Progenitor cell of endocrine pancreas (in vitro differentiated cells): ENCODE data around the gene LENEP. TPM values are rescaled to one million over a fixed set of nuclear protein-coding genes. Genes with fewer than 3 reads are reported as not detected.

Experiments used
- DNase-seq: peaks from one replicate; pipeline ENCODE4 v3.0.0; 2021; ENCODE audit warnings: low spot score; ENCODE audit not compliant: unreplicated experiment
- H3K27ac Mint-ChIP-seq: 2 replicates; pipeline ENCODE4 v1.8.0; 2021; ENCODE audit warnings: mild to moderate bottlenecking, moderate library complexity, mixed read lengths
- H3K27me3 Mint-ChIP-seq: 2 replicates; pipeline ENCODE4 v1.8.0; 2021; ENCODE audit warnings: mixed read lengths
- H3K36me3 Mint-ChIP-seq: 2 replicates; pipeline ENCODE4 v1.8.0; 2022; ENCODE audit warnings: mixed read lengths; ENCODE audit not compliant: insufficient read depth
- H3K4me1 Mint-ChIP-seq: 2 replicates; pipeline ENCODE4 v1.8.0; 2021; ENCODE audit warnings: low read depth, mixed read lengths
- H3K4me3 Mint-ChIP-seq: 2 replicates; pipeline ENCODE4 v1.8.0; 2021; ENCODE audit warnings: low read depth, mild to moderate bottlenecking, moderate library complexity, mixed read lengths
- H3K9me3 Mint-ChIP-seq: 2 replicates; pipeline ENCODE4 v1.8.0; 2021; ENCODE audit warnings: low read depth, mixed read lengths
- long read RNA-seq: library from polyadenylated mRNA; unstranded; transcript quantifications from one replicate; pipeline ENCODE4 v2.0.0, GENCODE V29; 2020
- total RNA-seq: library from RNA; stranded (reverse); gene quantifications from 2 replicates; pipeline ENCODE4 v1.2.1, GENCODE V29; 2021
- TF ChIP-seq, protein P1 (sequence below): fragments of 200-600 bp; sonication (generic); IDR thresholded peaks from one replicate; pipeline ENCODE4 v1.5.0; 2021; ENCODE audit warnings: antibody characterized with exemption, mild to moderate bottlenecking; ENCODE audit not compliant: unreplicated experiment

The LENEP gene, protein sequence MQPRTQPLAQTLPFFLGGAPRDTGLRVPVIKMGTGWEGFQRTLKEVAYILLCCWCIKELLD
- 0.84 TPM in 2 replicates for total RNA-seq
- long read RNA-seq, partial matches to known transcripts, result 0 of 1 reads
- long read RNA-seq, other reads (novel, unspliced or antisense), result 0 of 1 reads

DNA sequence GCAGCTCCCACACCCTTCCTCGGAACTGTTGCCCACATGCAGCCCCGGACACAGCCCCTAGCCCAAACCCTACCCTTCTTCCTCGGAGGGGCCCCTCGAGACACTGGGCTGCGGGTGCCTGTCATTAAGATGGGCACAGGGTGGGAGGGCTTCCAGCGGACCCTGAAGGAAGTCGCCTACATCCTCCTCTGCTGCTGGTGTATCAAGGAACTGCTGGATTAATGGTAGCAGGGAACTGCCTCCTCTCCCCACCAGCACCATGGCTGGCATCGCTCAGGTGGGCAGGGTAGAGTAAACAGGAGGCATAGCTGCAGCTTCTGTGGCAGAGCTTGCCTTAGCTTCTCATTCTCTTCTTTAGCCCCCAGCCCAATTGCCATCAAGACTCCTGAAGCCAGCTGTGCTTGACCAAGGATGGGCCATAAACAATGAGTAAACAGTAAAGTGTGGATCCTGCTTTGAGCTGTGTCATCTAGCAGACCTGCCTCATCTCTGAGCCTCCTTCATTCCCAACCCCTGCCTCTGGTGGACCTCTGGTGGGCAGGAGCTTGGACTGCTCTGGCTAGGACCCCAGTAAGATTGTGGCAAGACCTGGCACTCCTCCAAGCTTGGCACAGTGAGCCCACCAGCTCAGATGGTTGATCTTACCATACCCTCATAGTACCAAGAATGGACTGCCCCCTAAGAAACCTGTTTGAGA lies at the start of gene LENEP:
Gene LENEP (plus strand): TSS at position 15 of the 697 bp plus-strand sequence. CDS start 22 bp downstream, at position 37.
- DNase-seq, result no peak
- no peak within 1 kb of the TSS for H3K4me3 Mint-ChIP-seq
- no peaks in the 10 kb centered on the region for H3K4me1 Mint-ChIP-seq
- H3K36me3 Mint-ChIP-seq, result peaks cover 6% of the 10 kb centered on the region
- H3K9me3 Mint-ChIP-seq, result no peaks in the 10 kb centered on the region
- H3K27ac Mint-ChIP-seq, result peak within 1 kb of the TSS; percentile 29
- H3K27me3 Mint-ChIP-seq, result no peaks in the 10 kb centered on the region
- TF ChIP-seq, protein P1, sequence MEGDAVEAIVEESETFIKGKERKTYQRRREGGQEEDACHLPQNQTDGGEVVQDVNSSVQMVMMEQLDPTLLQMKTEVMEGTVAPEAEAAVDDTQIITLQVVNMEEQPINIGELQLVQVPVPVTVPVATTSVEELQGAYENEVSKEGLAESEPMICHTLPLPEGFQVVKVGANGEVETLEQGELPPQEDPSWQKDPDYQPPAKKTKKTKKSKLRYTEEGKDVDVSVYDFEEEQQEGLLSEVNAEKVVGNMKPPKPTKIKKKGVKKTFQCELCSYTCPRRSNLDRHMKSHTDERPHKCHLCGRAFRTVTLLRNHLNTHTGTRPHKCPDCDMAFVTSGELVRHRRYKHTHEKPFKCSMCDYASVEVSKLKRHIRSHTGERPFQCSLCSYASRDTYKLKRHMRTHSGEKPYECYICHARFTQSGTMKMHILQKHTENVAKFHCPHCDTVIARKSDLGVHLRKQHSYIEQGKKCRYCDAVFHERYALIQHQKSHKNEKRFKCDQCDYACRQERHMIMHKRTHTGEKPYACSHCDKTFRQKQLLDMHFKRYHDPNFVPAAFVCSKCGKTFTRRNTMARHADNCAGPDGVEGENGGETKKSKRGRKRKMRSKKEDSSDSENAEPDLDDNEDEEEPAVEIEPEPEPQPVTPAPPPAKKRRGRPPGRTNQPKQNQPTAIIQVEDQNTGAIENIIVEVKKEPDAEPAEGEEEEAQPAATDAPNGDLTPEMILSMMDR, result no peak

DNA sequence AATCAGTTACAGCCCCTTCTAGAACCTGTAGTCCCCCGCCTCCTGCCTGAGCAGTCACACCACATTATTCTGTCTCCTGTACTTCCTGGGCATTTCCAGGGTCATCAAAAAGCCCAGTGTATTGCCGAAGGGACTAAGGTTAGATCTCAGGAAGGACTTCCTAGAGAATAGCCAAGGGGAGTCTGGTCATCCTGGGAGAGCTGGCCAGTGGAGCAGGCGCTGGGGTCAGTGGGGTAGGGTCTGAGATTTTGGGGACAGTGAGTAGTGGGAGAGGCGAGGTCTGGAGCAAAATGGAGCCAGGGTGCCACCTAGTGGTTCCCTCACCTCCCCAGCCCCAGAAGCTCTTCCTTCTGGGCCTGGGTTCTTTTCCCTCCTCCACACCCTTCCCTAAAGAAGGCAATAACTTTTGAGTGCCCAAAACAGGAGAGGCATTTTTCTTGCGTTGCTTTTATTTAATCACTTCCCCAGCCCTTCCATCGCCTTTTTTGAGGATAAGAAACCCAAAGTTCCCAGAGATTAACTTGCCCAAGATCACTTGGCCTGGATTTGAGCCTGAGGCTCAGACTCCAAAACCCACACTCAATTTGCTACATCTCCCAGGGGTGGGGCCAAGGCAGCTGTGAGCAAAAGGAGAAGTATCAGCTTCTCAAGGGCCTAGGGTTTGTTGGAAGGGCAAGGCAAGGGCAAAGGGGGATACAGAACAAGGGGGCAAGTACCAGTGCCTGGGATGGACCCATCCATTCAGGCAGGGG lies 49.6 kb upstream of the LENEP start:
- Mint-ChIP-seq H3K4me1 (no peaks in the 10 kb centered on the region), H3K27ac (no peak overlapping the region), H3K9me3 (no peaks in the 10 kb centered on the region), H3K36me3 (peaks cover 4% of the 10 kb centered on the region), H3K27me3 (no peaks in the 10 kb centered on the region), H3K4me3 (no peak overlapping the region)
- DNase-seq, result no peak
- TF ChIP-seq, protein P1, result peak; percentile 70

DNA sequence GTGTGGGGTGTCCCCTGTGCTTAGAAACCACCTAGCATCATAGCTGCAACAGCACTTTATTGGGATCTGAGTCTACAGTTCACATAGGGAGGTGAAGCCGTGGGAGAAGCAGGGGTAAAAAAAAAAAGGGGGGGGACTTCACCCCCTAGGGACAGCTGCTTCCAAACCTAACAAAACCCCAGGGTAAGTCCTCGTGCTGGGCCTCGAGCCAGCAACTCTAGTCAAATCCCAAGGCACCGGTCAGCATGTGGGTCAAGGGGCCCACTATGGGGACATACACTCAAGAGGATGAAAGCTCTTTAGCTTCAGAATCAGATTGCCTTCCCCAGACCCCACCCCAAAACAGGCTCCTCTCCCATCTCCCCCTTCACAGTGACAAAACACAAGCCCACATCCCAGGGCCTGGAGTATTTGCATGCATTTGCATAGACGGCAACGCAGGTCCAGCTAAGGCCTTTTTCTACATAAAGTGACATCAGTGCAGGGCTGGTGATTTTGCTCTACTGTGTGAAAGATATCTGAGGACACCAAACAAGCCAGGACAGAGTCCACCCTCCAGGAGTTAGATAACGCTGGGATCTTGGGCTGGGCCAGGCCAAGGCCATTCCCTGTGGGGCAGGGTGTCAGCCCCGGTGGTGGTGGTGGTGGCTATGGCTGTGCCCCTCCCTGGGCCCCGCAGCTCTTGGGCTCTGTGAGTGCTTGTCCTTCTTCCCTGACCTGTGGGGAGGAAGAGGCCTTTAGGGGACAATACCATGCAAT lies 48.8 kb upstream of the LENEP start:
- H3K4me1 Mint-ChIP-seq, result no peaks in the 10 kb centered on the region
- TF ChIP-seq, protein P1, result no peak
- H3K9me3 Mint-ChIP-seq, result no peaks in the 10 kb centered on the region
- no peak overlapping the region for H3K27ac Mint-ChIP-seq
- H3K4me3 Mint-ChIP-seq, result no peak overlapping the region
- H3K27me3 Mint-ChIP-seq, result no peaks in the 10 kb centered on the region
- peaks cover 4% of the 10 kb centered on the region for H3K36me3 Mint-ChIP-seq
- DNase-seq, result no peak

DNA sequence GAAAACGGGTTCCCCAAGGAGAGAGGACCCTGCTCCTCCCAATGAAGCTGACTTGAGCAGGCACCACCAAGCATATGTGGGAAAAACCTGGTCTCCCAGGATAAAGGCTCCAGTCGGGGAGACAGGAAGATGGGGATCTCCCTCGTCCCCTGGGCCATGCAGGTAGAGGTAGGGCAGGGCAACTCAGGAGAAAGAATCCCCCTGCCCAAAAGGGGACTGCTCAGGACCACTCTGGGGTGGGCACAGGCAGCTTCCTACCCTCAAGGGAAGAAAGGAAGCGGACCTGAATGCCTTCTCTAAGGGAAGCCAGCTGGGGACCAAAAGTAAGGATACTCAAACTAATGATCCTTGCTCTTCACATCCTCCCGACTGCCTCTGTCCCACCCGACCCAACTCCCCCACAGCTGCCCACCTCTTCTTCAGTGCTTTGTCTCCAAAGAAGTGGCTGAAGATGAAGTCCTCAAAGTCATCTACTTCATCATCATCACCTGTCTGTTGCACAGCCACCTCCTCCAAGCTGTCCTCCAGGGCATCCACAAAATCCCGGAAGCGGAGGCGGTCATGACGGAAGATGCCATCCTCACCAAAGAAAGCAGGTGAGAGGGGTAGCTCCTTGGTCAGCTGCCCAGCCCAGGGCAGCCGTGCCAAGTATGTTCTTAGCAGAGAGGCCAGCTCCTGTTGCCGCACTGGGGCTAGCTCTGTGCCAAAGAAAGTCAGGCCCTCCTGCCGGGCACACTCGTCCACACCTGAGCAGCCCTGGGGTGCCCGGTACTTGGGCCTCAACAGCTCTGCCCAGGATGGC lies 48.0 kb upstream of the LENEP start:
- no peak for DNase-seq
- H3K27me3 Mint-ChIP-seq, result no peaks in the 10 kb centered on the region
- TF ChIP-seq, protein P1, result no peak
- H3K27ac Mint-ChIP-seq, result no peak overlapping the region
- H3K36me3 Mint-ChIP-seq, result peaks cover 4% of the 10 kb centered on the region
- H3K4me1 Mint-ChIP-seq, result no peaks in the 10 kb centered on the region
- H3K4me3 Mint-ChIP-seq, result no peak overlapping the region
- H3K9me3 Mint-ChIP-seq, result no peaks in the 10 kb centered on the region
